Measurements from ENCODE around the gene RNASEH2C.

DNA sequence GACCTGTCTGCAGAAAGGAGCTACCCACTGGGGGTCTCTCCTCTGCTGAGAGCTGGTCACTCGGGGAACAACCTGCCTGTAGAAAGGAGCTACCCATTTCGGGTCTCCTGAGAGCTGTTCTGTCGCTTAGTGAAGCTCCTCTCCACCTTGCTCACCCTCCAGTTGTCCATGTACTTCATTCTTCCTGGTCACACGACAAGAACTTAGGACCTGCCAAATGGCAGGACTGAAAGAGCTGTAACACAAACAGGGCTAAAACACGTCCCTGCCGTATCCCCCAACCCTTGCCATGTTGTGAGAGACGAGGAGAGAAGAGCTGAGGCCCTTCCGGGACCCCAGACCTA lies 24.1 kb upstream of the RNASEH2C start:
- TF ChIP-seq, protein P1, sequence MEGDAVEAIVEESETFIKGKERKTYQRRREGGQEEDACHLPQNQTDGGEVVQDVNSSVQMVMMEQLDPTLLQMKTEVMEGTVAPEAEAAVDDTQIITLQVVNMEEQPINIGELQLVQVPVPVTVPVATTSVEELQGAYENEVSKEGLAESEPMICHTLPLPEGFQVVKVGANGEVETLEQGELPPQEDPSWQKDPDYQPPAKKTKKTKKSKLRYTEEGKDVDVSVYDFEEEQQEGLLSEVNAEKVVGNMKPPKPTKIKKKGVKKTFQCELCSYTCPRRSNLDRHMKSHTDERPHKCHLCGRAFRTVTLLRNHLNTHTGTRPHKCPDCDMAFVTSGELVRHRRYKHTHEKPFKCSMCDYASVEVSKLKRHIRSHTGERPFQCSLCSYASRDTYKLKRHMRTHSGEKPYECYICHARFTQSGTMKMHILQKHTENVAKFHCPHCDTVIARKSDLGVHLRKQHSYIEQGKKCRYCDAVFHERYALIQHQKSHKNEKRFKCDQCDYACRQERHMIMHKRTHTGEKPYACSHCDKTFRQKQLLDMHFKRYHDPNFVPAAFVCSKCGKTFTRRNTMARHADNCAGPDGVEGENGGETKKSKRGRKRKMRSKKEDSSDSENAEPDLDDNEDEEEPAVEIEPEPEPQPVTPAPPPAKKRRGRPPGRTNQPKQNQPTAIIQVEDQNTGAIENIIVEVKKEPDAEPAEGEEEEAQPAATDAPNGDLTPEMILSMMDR (IDR thresholded peaks at IDR 0.05; ENCODE audit: low read depth, low read length) = no peak
- no peak for TF ChIP-seq EZH2phosphoT487 (IDR thresholded peaks at IDR 0.05; ENCODE audit: low read depth)
